Progenitor cell of endocrine pancreas (in vitro differentiated cells): Measurements from ENCODE around the gene IL36B. TPM values are rescaled to one million over a fixed set of nuclear protein-coding genes. Genes with fewer than 3 reads are reported as not detected.
"Not testable (repeated sequence)": the region's sequence is repeated elsewhere in the genome, so short reads cannot be mapped to it uniquely, and the experiment has no call there.

ENCODE experiments used
- DNase-seq: peaks from one replicate; pipeline ENCODE4 v3.0.0; 2021; ENCODE audit warnings: low spot score; ENCODE audit not compliant: unreplicated experiment
- H3K27ac Mint-ChIP-seq: 2 replicates; pipeline ENCODE4 v1.8.0; 2021; ENCODE audit warnings: mild to moderate bottlenecking, moderate library complexity, mixed read lengths
- H3K27me3 Mint-ChIP-seq: 2 replicates; pipeline ENCODE4 v1.8.0; 2021; ENCODE audit warnings: mixed read lengths
- H3K36me3 Mint-ChIP-seq: 2 replicates; pipeline ENCODE4 v1.8.0; 2022; ENCODE audit warnings: mixed read lengths; ENCODE audit not compliant: insufficient read depth
- H3K4me1 Mint-ChIP-seq: 2 replicates; pipeline ENCODE4 v1.8.0; 2021; ENCODE audit warnings: low read depth, mixed read lengths
- H3K4me3 Mint-ChIP-seq: 2 replicates; pipeline ENCODE4 v1.8.0; 2021; ENCODE audit warnings: low read depth, mild to moderate bottlenecking, moderate library complexity, mixed read lengths
- H3K9me3 Mint-ChIP-seq: 2 replicates; pipeline ENCODE4 v1.8.0; 2021; ENCODE audit warnings: low read depth, mixed read lengths
- CTCF ChIP-seq: fragments of 200-600 bp; sonication (generic); IDR thresholded peaks from one replicate; pipeline ENCODE4 v1.5.0; 2021; ENCODE audit warnings: antibody characterized with exemption, mild to moderate bottlenecking; ENCODE audit not compliant: unreplicated experiment
- long read RNA-seq: library from polyadenylated mRNA; unstranded; transcript quantifications from one replicate; pipeline ENCODE4 v2.0.0, GENCODE V29; 2020
- total RNA-seq: library from RNA; stranded (reverse); gene quantifications from 2 replicates; pipeline ENCODE4 v1.2.1, GENCODE V29; 2021

Gene IL36B
- total RNA-seq: not detected in 2 replicates
- long read RNA-seq: 0 reads

- Mint-ChIP-seq H3K27ac (peak within 1 kb of the TSS; percentile 35), H3K9me3 (peaks cover 26% of the 10 kb centered on the region), H3K4me3 (no peak within 1 kb of the TSS), H3K36me3 (no peaks in the 10 kb centered on the region), H3K27me3 (peaks cover 18% of the 10 kb centered on the region), H3K4me1 (no peaks in the 10 kb centered on the region)
- no peak for DNase-seq
- no peak for TF ChIP-seq CTCF
Observed at GRCh38 chr2:113052396-113052917, at the start of gene IL36B. Gene IL36B, minus strand, starts transcription at chr2:113052867.

- H3K4me1 Mint-ChIP-seq: peaks cover 2% of the 10 kb centered on the region
- H3K27me3 Mint-ChIP-seq: peaks cover 25% of the 10 kb centered on the region
- no peak for TF ChIP-seq CTCF
- DNase-seq: no peak
- H3K9me3 Mint-ChIP-seq: peaks cover 19% of the 10 kb centered on the region
- H3K27ac Mint-ChIP-seq: no peak overlapping the region
- H3K36me3 Mint-ChIP-seq: no peaks in the 10 kb centered on the region
- H3K4me3 Mint-ChIP-seq: no peak overlapping the region
Observed at GRCh38 chr2:113102133-113102532, 49.5 kb upstream of the IL36B start.

GRCh38 chr2:113098532-113098931 lies 45.9 kb upstream of the IL36B start:
- no peak for TF ChIP-seq CTCF
- H3K27ac Mint-ChIP-seq: no peak overlapping the region
- H3K4me3 Mint-ChIP-seq: no peak overlapping the region
- no peaks in the 10 kb centered on the region for H3K4me1 Mint-ChIP-seq
- H3K36me3 Mint-ChIP-seq: no peaks in the 10 kb centered on the region
- peaks cover 12% of the 10 kb centered on the region for H3K27me3 Mint-ChIP-seq
- DNase-seq: no peak
- H3K9me3 Mint-ChIP-seq: peaks cover 33% of the 10 kb centered on the region

GRCh38 chr2:113098041-113098440 lies 45.4 kb upstream of the IL36B start:
- H3K9me3 Mint-ChIP-seq: peaks cover 30% of the 10 kb centered on the region
- DNase-seq: no peak
- no peaks in the 10 kb centered on the region for H3K4me1 Mint-ChIP-seq
- no peaks in the 10 kb centered on the region for H3K36me3 Mint-ChIP-seq
- TF ChIP-seq CTCF: no peak
- H3K27me3 Mint-ChIP-seq: peaks cover 8% of the 10 kb centered on the region
- H3K27ac Mint-ChIP-seq: no peak overlapping the region
- no peak overlapping the region for H3K4me3 Mint-ChIP-seq

- H3K27ac Mint-ChIP-seq, H3K4me3 Mint-ChIP-seq, H3K27me3 Mint-ChIP-seq, H3K36me3 Mint-ChIP-seq, H3K4me1 Mint-ChIP-seq, DNase-seq: not testable (repeated sequence)
- peaks cover 21% of the 10 kb centered on the region for H3K9me3 Mint-ChIP-seq
Observed at GRCh38 chr2:113096842-113097618, 44.4 kb upstream of the IL36B start.

- H3K4me1 Mint-ChIP-seq, H3K27me3 Mint-ChIP-seq: not testable (repeated sequence)
- peaks cover 21% of the 10 kb centered on the region for H3K9me3 Mint-ChIP-seq
Observed at GRCh38 chr2:113096306-113096705, 43.6 kb upstream of the IL36B start.

More at GRCh38 chr2:113096306-113096705, 43.6 kb upstream of the IL36B start:
- not testable (repeated sequence) for H3K36me3 Mint-ChIP-seq, H3K4me3 Mint-ChIP-seq, DNase-seq
- H3K27ac Mint-ChIP-seq: peak overlapping the region; percentile 42
